MV-4-11 (cell line): Measurements from ENCODE around the gene ZMYND19.
A peak's percentile ranks its signal among the peaks of the same experiment; 100 is the strongest.
"Not testable (repeated sequence)": the region's sequence is repeated elsewhere in the genome, so short reads cannot be mapped to it uniquely, and the experiment has no call there.

Experiments
- DNase-seq: peaks from one replicate; lab custom pipeline; 2025; lab: John Stamatoyannopoulos, UW

Gene ZMYND19

GRCh38 chr9:137590469-137591383 lies at the start of gene ZMYND19:
ZMYND19 (minus strand) TSS chr9:137590512; CDS start chr9:137590263, 249 bp downstream.
- DNase-seq, result peak; percentile 70

GRCh38 chr9:137639303-137640051 lies 49.2 kb upstream of the ZMYND19 start:
- DNase-seq, result peak; percentile 20

DNA sequence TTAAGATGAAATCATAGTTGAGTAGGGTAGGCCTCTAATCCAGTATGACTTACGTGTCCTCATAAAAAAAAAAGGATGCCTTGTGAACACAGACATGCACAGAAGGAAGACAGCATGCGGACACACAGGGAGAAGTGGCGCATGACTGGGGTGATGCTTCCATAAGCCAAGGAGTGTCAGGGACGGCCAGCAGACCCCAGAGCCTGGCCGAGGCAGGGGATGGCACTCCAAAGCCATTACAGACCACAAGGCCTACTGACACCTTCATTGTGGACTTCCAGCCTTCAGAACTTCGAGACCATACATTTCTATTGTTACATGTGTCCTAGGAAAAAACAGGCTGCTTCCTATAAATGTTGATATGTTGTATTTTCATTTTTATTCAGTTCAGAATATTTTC lies 48.4 kb upstream of the ZMYND19 start:
- DNase-seq, result no peak

DNA sequence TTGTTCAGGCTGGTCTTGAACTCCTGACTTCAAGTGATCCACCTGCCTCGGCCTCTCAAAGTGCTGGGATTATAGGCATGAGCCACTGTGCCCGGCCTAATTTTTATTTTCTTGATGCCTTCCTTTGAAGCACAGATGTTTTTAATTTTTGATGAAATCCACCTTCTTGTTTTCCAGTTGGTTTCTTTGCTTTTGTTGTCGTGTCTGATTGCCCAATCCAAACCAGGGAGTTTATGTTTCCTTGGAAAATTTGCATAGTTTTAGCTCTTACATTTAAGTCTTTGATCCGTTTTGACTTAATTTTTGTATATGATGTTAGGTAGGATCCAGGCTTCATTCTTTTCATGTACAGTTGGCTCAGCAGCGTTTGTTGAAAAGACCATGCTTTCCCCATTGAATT lies 43.7 kb upstream of the ZMYND19 start:
- no peak for DNase-seq

- DNase-seq, result no peak
Measured at GRCh38 chr9:137632230-137633161, 42.2 kb upstream of the ZMYND19 start.

GRCh38 chr9:137631345-137632229 lies 41.3 kb upstream of the ZMYND19 start:
- DNase-seq, result no peak

DNA sequence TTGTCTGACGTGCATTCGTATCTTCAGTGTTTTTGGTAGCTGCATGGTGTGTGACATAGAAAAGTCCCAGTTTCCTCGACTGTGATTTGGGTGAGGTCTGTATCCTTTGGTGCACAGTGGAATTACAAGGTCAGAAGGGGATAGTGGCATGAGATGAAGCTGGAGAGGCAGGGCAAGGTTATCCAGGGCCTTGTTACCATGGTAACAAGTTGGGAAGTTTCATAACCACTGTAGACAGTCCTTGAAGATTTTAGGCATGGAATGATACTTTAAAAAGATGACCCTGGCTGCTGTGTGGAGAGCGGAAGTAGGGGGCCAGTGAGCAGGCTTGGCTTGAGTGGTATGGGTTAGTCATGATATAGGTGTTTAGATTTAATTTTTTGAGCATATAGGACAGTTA lies 40.4 kb upstream of the ZMYND19 start:
- no peak for DNase-seq

DNA sequence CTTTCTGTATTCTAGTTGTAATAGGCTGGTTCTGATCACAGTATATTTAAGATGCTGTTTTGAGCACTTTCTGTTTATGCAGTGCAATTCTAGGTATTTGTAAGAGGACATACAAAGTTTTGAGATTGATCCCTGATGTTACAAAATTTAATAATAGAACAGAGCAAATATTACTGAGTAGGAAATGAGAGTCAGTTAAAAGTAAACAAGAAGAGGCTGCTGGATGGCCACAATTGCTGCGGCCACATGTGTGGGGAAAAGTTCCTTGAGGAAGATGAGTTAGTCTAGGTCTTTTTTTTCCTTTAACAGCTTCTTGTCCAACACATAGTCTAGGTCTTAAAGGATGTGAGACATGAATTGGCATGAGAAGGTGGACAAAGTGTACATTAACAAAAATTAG lies 39.8 kb upstream of the ZMYND19 start:
- no peak for DNase-seq

DNA sequence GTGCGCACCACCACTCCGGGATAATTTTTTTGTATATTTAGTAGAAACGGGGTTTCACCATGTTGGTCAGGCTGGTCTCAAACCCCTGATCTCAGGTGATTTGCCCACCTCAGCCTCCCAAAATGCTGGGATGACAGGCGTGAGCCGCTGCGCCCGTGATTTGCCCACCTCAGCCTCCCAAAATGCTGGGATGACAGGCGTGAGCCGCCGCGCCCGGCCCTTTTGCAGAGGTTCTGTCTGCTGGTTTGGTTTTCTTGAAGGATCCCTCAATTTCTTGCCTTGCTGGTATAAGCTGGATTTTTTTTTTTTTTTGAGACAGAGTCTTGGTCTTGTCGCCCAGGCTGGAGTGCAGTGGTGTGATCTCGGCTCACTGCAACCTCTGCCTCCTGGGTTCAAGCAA lies 37.1 kb upstream of the ZMYND19 start:
- DNase-seq, result not testable (repeated sequence)

GRCh38 chr9:137626464-137626863 lies 36.2 kb upstream of the ZMYND19 start:
- peak; percentile 39 for DNase-seq

GRCh38 chr9:137622211-137622610 lies 31.9 kb upstream of the ZMYND19 start:
- not testable (repeated sequence) for DNase-seq

DNA sequence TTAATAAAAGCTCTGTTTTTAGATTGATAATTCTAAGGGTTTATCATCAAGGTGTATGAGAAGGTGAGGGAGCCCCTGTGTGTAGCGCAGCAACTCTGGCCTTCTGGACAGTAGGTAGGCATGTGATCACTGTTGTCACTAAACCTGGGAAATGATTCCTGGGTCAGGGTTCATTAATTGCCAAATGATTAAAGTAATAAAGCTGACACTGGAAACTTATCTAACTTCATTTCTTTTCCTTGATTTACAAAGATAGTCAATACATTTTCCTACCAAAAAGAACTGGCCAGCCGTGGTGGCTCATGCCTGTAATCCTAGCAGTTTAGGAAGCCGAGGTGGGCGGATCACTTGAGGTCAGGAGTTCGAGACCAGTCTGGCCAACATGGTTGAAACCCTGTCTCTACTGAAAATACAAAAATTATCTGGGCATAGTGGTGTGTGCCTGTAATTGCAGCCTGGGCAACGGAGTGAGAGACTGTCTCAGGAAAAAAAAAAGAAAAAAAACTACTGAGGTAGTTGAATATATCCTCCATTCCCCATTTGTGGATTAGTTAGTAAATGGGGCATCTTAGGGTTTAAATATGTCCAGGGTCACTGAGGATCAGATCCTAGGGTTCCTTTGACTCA lies 30.9 kb upstream of the ZMYND19 start:
- DNase-seq, result peak; percentile 55

DNA sequence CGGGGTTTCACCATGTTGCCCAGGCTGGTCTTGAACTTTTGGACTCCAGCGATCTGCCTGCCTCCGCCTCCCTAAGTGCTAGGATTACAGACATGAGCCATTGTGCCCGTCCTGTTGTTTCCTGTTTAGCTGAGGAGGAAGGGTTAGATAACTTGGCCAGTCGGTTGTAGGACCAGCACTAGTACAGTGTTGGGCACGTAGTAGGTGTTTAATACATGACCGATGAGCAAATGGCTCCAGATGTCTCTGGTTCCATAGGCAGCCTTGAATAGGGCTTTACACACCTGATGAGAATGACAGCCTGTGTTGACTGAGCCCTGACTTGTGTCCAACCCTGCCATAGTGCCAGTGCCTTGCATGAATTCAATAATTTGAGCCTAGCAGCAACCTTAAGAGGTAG lies 30.3 kb upstream of the ZMYND19 start:
- DNase-seq, result no peak

- DNase-seq, result no peak
Measured at GRCh38 chr9:137620048-137620405, 29.7 kb upstream of the ZMYND19 start.

DNA sequence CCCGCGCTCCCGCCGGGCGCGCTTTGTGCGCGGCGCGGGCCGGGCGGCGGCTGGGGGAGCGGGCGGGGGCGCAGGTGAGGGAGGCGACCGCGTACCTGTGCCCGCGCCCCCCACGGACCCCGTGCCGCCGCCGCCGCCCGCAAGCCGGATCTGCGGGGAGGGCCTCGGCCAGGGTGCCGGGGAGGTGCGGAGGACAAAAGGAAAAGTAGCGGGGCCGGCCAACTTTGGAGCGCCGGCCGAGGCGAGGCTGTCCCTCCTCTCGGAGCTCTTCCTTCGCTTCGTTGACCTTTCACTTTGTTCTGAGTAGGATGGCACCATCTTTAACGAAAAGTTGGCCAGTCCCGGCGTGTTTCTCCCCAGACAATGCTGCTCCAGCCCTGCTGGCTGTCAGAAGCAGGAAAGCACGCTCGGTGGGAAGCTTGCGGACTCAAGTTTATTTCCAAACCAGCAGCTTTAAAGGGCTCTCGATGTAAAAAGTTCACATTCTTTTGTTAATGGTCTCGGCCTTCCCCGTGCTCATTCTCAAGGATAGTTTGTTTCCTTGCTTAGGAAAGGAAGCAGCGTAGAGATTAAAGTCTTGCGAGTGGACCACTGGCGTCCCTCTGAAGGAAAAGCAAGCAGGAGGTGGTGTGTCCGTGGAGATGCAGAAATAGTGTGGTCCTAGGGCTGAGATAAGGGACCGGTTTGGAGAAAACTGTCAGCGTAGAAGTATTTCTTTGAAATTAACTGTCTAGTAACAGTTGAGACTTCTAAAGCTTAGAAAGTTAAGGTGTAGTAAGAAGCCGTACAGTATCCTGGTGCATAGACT lies 29.1 kb upstream of the ZMYND19 start:
- DNase-seq, result peak; percentile 15

DNA sequence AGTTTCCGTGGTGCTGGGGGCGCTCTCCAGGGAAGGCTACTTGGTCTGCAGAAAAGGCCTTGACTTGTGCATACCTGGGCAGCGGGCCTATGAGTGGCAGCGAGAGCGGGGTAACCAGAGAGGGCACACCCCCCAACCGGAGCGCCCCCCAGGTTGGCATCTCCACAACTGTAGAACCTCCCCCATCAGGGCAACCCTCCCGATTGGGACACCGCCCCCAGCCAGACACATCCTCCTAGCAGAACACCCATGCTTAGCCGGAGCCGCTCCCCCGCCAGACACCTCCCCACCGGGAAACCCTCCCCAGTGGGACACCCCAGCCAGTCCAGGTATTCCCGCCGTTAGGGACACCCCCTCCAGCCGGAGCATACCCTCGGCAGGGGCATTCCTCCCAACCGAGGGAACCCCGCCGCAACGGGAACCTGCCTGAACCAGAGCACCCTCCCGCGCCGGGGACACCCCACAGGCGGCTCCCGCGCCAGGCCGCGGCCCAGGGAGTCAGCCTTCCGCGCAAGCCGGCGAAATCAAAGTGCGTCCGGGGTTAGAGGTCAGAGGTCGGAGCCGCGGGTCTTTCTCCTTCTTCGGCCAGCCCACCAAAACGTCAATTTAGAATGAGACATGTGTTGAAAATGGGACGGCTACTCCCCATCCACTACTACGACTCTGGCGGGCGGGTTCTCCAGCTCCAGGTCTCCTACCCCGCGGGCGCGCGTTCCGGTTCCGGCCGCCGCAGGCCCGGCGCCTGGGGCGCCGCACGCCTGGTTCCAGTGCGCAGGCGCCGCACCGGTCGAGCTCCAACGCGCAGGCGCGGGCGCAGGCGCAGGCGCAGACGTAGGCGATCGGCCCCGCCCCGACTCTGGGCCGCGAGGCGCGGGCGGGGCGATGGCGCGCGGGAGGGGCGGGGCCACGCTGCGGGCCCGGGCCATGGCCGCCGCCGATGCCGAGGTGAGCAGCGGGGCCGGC lies 28.1 kb upstream of the ZMYND19 start, which contains the start of gene EHMT1:
Gene EHMT1 (plus strand): TSS at position 901 of the 963 bp plus-strand sequence. CDS start 24 bp downstream, at position 925.
- peak; percentile 83 for DNase-seq

GRCh38 chr9:137615387-137615871 lies 25.1 kb upstream of the ZMYND19 start:
- DNase-seq, result no peak
